ENCODE data around the gene TRIM62.

GRCh38 chr1:33224166-33224707 is 42.4 kb upstream of the TRIM62 start:
- TF ChIP-seq CTCF (IDR thresholded peaks at IDR 0.05) (no peak), POLR2A (IDR thresholded peaks at IDR 0.05) (no peak)
